Prostate gland (tissue), 2 donors: ENCODE results near the gene TYRP1. TPM values are rescaled to one million over a fixed set of nuclear protein-coding genes. Genes with fewer than 3 reads are reported as not detected.

Experiments
- DNase-seq: peaks from one replicate; pipeline ENCODE4 v3.0.0-alpha.2; 2019; ENCODE audit warnings: low spot score
- H3K27ac ChIP-seq, 2 donors: fragments of 200-600 bp; sonication (generic); 2 replicates each; pipeline ENCODE4 v1.5.1; 2017 to 2019
- H3K27me3 ChIP-seq: fragments of 200-600 bp; sonication (generic); replicated peaks from 2 replicates; pipeline ENCODE4 v1.5.1; 2019; ENCODE audit not compliant: insufficient read depth
- H3K36me3 ChIP-seq, 2 donors: fragments of 200-600 bp; sonication (generic); 1 replicate in 1 of 2; 2 replicates in 1 of 2; pipeline versions ENCODE4 v1.5.1 to v1.8.1; 2017 to 2019
- H3K4me1 ChIP-seq: fragments of 200-600 bp; sonication (generic); replicated peaks from 2 replicates; pipeline ENCODE4 v1.5.1; 2019
- H3K4me3 ChIP-seq, 2 donors: fragments of 200-600 bp; sonication (generic); 2 replicates each; pipeline ENCODE4 v1.5.1; 2017 to 2019
- H3K9me3 ChIP-seq: fragments of 200-600 bp; sonication (generic); 2 replicates; pipeline ENCODE4 v1.5.1; 2017
- POLR2A ChIP-seq: fragments of 450-650 bp; IDR thresholded peaks from one replicate; pipeline ENCODE4 v1.6.1; 2016; ENCODE audit warnings: antibody characterized with exemption, mild to moderate bottlenecking
- POLR2AphosphoS5 ChIP-seq: sonication (generic); formaldehyde crosslinking; IDR thresholded peaks from one replicate; pipeline ENCODE4 v1.6.1; 2017; ENCODE audit warnings: antibody characterized with exemption
- WGBS: methylation state at CpG from one replicate; pipeline ENCODE4 v1.1.5; 2018; 5-methylcytosine and 5-hydroxymethylcytosine counted together
- intact Hi-C: fragments of 100-400 bp; cut with DNase I; formaldehyde crosslinking; loops from one replicate; pipeline ENCODE4 v1.14.2; 2022
- total RNA-seq, 2 donors: library from RNA; depleted of rRNA; stranded (reverse); fragments of >200 nt; gene quantifications; one replicate each; pipeline ENCODE4 v1.1.0, GENCODE V29; 2016
- TF ChIP-seq, protein P1 (sequence below), 4 experiments: fragments of 200-600 bp in 2 of 4; fragments of 450-650 bp in 2 of 4; sonication (generic) in 2 of 4; IDR thresholded peaks; 1 replicate in 3 of 4; 2 replicates in 1 of 4; pipeline ENCODE4 v1.5.1; 2016 to 2019; ENCODE audit warnings: antibody characterized with exemption in 4 of 4, mild to moderate bottlenecking in 2 of 4, moderate library complexity in 2 of 4

TYRP1 gene
- total RNA-seq, 2 donors from 2014 or later, result 0.80 TPM; not detected in 1

DNA sequence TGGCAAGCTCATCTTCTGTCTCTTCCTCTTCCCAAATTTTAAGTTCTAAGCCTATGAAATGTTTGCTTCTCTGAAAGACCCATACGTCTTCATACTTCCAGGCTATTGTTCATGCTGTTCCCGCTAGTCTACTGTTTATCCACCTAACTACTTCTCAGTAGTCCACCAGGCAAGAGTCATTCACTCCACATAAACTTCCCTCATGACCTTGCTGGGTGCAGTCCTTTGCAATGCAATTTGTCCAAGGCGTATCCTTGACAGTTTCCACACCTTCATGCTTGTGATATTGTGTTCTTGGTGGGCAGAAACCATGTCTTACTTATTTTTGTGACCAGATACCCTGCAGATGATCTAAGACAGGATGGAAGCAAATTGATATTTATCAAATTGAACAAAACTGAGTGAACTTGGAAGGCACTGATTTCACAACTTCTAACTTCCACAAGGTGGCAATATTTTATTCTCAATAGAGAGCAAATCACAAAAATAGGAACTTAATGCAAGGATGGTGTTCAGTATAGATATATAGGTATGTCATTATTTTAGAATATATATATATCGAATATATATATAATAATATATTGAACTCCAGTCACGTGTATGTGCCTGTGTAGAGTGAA is 30.3 kb downstream of the TYRP1 start:
- WGBS, result 54% methylated on average over 5 of the region's 5 CpGs
- no peaks in the 10 kb centered on the region for H3K36me3 ChIP-seq
- H3K4me1 ChIP-seq, result no peaks in the 10 kb centered on the region
- no peaks in the 10 kb centered on the region for H3K9me3 ChIP-seq
- no peak overlapping the region for H3K4me3 ChIP-seq
- no peaks in the 10 kb centered on the region for H3K27me3 ChIP-seq
- DNase-seq, result no peak
- no peak overlapping the region for H3K27ac ChIP-seq
- TF ChIP-seq, protein P1, sequence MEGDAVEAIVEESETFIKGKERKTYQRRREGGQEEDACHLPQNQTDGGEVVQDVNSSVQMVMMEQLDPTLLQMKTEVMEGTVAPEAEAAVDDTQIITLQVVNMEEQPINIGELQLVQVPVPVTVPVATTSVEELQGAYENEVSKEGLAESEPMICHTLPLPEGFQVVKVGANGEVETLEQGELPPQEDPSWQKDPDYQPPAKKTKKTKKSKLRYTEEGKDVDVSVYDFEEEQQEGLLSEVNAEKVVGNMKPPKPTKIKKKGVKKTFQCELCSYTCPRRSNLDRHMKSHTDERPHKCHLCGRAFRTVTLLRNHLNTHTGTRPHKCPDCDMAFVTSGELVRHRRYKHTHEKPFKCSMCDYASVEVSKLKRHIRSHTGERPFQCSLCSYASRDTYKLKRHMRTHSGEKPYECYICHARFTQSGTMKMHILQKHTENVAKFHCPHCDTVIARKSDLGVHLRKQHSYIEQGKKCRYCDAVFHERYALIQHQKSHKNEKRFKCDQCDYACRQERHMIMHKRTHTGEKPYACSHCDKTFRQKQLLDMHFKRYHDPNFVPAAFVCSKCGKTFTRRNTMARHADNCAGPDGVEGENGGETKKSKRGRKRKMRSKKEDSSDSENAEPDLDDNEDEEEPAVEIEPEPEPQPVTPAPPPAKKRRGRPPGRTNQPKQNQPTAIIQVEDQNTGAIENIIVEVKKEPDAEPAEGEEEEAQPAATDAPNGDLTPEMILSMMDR (IDR thresholded peaks at IDR 0.05), result peak; percentile 20 to 62 (median 56)
- TF ChIP-seq POLR2AphosphoS5, result no peak
- intact Hi-C loops, result loop anchor here (5.0 to 10.0 kb wide), 2 partner anchors 51 to 364 kb away; partner anchors contain the start of gene LURAP1L

GRCh38 chr9:12726795-12727194 is 33.6 kb downstream of the TYRP1 start:
- TF ChIP-seq POLR2AphosphoS5 (no peak), POLR2A (no peak)
- TF ChIP-seq, protein P1 (IDR thresholded peaks at IDR 0.05), result no peak
- 92% methylated on average over 2 of the region's 2 CpGs for WGBS

DNA sequence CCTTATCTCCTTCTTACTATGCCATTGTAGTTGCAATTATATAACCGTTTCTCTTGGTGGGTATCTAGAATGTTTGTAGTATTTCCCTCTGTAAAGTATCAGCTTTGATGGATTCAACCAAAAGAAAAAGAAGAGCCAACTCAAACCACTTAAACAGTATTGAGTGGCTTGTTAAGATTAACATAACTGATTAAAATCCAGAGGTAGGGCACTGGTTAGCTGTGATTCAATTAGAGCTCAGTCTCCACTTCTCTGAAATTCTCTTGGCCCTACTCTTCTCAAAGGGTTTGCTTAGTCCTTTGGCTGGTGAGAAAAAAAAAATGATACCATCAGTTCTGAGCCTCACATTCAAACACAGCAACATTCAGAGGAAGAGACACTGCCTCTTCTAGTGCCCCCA is 37.0 kb downstream of the TYRP1 start:
- Histone ChIP-seq H3K9me3 (no peaks in the 10 kb centered on the region), H3K4me1 (no peaks in the 10 kb centered on the region), H3K27me3 (no peaks in the 10 kb centered on the region), H3K36me3 (no peaks in the 10 kb centered on the region), H3K27ac (no peak overlapping the region), H3K4me3 (no peak overlapping the region)
- TF ChIP-seq POLR2A, result no peak
- TF ChIP-seq, protein P1 (IDR thresholded peaks at IDR 0.05), result no peak
- no peak for TF ChIP-seq POLR2AphosphoS5
- intact Hi-C loops, result no loop called here
- no peak for DNase-seq
- 69% methylated on average over 1 of the region's 1 CpG for whole genome bisulfite sequencing

More at GRCh38 chr9:12726795-12727194, 33.6 kb downstream of the TYRP1 start:
- Histone ChIP-seq H3K27me3 (no peaks in the 10 kb centered on the region), H3K9me3 (no peaks in the 10 kb centered on the region), H3K36me3 (no peaks in the 10 kb centered on the region), H3K4me1 (no peaks in the 10 kb centered on the region), H3K27ac (no peak overlapping the region), H3K4me3 (no peak overlapping the region)
- intact Hi-C loops, result loop anchor here (10.0 kb wide), 1 partner anchor 48 kb away; the partner anchor contains the start of gene LURAP1L
- DNase-seq, result no peak

- no peaks in the 10 kb centered on the region for H3K9me3 ChIP-seq
- no peak overlapping the region for H3K27ac ChIP-seq
- H3K4me3 ChIP-seq, result no peak overlapping the region
- no peaks in the 10 kb centered on the region for H3K27me3 ChIP-seq
- no peak for DNase-seq
- intact Hi-C loops, result no loop called here
- no peaks in the 10 kb centered on the region for H3K4me1 ChIP-seq
- no peaks in the 10 kb centered on the region for H3K36me3 ChIP-seq
- TF ChIP-seq, protein P1 (IDR thresholded peaks at IDR 0.05), result no peak
- TF ChIP-seq POLR2A (no peak), POLR2AphosphoS5 (no peak)
These were observed 37.7 kb downstream of the TYRP1 start for GRCh38 chr9:12730927-12731326.

- Histone ChIP-seq H3K4me1 (no peaks in the 10 kb centered on the region), H3K9me3 (no peaks in the 10 kb centered on the region), H3K27me3 (no peaks in the 10 kb centered on the region), H3K4me3 (no peak overlapping the region), H3K27ac (no peak overlapping the region), H3K36me3 (no peaks in the 10 kb centered on the region)
- TF ChIP-seq, protein P1 (IDR thresholded peaks at IDR 0.05), result no peak
- TF ChIP-seq POLR2AphosphoS5 (no peak), POLR2A (no peak)
- DNase-seq, result no peak
- intact Hi-C loops, result no loop called here
- WGBS, result 85% methylated on average over 3 of the region's 3 CpGs
These were observed 39.8 kb downstream of the TYRP1 start for GRCh38 chr9:12732971-12733370.
